Measurements from ENCODE around the gene PRKCE. TPM values are rescaled to one million over a fixed set of nuclear protein-coding genes. Genes with fewer than 3 reads are reported as not detected.

The PRKCE gene
- total and polyA plus RNA-seq, 2 experiments from 2014 or later = 9.6 to 11.9 TPM

DNA sequence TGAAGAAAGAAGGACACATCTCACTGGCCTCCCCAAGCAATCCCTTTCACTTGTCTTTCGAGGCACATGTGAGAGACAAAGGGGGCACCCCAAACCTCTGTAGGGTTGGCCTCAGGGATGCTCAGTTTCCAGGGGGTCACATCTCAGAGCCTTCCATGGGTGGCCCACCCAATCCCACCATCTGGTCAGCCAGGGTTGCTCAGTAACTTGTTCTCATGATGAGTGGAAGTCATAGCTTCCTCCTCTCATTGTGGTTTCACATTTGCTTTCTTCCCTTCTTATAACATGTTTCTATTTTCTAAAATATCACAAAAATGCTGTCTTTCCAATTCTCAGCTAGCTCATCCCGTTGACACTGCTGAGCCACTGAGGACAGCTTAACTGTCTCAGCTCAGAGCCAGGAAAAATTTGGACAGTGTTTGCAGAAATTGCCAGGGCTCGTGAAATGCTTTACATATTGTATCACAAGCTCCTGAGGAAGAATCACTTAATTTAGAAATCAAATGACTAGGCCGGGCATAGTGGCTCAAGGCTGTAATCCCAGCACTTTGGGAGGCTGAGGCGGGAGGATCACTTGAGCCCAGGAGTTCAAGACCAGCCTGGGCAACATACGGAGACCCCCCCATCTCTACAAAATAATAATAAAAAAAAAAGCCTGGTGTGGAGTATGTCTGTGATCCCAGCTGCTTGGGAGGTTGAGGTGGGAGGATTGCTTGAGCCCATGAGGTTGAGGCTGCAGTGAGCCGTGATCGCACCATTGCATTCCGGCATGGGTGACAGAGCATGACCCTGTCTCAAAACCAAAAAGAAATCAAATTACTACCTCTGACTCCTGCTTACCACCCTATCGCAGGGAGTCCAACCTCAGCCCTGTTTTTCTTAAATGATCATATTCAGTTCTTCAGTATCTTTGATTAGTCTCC is 129.3 kb downstream of the PRKCE start:
- Histone ChIP-seq H3K27ac (no peak overlapping the region), H2AFZ (no peak overlapping the region), H3K9me2 (replicated peaks; ENCODE audit: insufficient read depth) (no peaks in the 10 kb centered on the region), H3K4me1 (ENCODE audit: insufficient read depth) (peaks cover 4% of the 10 kb centered on the region), H3K9me3 (ENCODE audit: low read depth) (no peaks in the 10 kb centered on the region), H3K4me3 (no peak overlapping the region), H3K4me2 (no peak overlapping the region), H3K79me2 (no peaks in the 10 kb centered on the region), H3K27me3 (no peaks in the 10 kb centered on the region), H3K36me3 (replicated peaks; ENCODE audit: insufficient read depth, low read depth) (no peaks in the 10 kb centered on the region), H4K20me1 (ENCODE audit: insufficient read depth, poor library complexity, severe bottlenecking) (no peaks in the 10 kb centered on the region)
- TF ChIP-seq, protein P1, sequence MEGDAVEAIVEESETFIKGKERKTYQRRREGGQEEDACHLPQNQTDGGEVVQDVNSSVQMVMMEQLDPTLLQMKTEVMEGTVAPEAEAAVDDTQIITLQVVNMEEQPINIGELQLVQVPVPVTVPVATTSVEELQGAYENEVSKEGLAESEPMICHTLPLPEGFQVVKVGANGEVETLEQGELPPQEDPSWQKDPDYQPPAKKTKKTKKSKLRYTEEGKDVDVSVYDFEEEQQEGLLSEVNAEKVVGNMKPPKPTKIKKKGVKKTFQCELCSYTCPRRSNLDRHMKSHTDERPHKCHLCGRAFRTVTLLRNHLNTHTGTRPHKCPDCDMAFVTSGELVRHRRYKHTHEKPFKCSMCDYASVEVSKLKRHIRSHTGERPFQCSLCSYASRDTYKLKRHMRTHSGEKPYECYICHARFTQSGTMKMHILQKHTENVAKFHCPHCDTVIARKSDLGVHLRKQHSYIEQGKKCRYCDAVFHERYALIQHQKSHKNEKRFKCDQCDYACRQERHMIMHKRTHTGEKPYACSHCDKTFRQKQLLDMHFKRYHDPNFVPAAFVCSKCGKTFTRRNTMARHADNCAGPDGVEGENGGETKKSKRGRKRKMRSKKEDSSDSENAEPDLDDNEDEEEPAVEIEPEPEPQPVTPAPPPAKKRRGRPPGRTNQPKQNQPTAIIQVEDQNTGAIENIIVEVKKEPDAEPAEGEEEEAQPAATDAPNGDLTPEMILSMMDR (IDR thresholded peaks at IDR 0.05; ENCODE audit: poor library complexity) = no peak
- no peak for TF ChIP-seq EZH2phosphoT487 (IDR thresholded peaks at IDR 0.05; ENCODE audit: low read depth, severe bottlenecking, unreplicated experiment)
- TF ChIP-seq EZH2 (IDR thresholded peaks at IDR 0.05; ENCODE audit: borderline replicate concordance) = no peak
- WGBS (ENCODE audit: low lambda C conversion rate, missing lambda C conversion rate) = 96% methylated on average over 10 of the region's 10 CpGs
- no peak for DNase-seq (ENCODE audit: low spot score)

DNA sequence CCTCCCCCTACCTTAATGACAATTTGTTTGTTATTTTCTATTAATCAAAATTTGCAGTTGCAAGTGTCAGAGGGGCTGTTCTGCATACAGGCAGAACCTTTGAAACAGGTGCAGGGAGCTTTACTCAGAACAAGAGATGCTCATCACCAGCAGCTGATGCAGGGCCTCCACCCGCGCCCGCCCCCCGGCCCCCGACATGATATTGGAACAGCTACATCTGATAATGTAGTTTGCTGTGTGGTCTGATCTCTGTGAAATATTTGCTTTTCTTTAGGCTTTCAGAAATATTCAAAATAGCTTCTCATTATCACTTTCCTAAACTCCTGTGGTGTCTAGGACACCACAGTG is 130.0 kb downstream of the PRKCE start:
- no peaks in the 10 kb centered on the region for H4K20me1 ChIP-seq (ENCODE audit: insufficient read depth, poor library complexity, severe bottlenecking)

DNA sequence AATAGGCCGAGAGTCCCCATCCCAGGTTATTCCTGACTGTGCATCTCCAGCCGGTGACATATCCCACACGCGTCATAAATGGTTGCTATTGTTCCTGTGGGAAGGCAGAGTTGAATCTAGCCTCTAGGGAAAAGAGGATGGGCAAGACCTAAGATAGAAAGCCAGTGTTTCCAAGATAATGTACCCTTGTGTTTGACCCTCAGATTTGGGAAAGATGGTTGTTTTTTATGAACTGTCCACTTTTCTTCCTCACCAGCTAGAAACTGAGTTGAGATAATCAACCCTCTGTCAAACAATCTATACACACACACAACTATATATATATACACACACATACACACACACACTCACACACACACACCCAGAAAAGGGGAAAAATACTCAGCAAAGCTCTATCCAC is 131.0 kb downstream of the PRKCE start:
- Histone ChIP-seq H3K9me2 (replicated peaks; ENCODE audit: insufficient read depth) (no peaks in the 10 kb centered on the region), H3K36me3 (replicated peaks; ENCODE audit: insufficient read depth, low read depth) (no peaks in the 10 kb centered on the region), H3K4me1 (ENCODE audit: insufficient read depth) (peaks cover 4% of the 10 kb centered on the region), H3K4me3 (no peak overlapping the region), H3K9me3 (ENCODE audit: low read depth) (no peaks in the 10 kb centered on the region), H3K79me2 (no peaks in the 10 kb centered on the region), H3K4me2 (no peak overlapping the region), H3K27me3 (no peaks in the 10 kb centered on the region), H2AFZ (no peak overlapping the region), H3K27ac (no peak overlapping the region), H4K20me1 (ENCODE audit: insufficient read depth, poor library complexity, severe bottlenecking) (no peaks in the 10 kb centered on the region)
- WGBS (ENCODE audit: low lambda C conversion rate, missing lambda C conversion rate) = 94% methylated on average over 4 of the region's 4 CpGs
- TF ChIP-seq, protein P1 (IDR thresholded peaks at IDR 0.05; ENCODE audit: poor library complexity) = no peak
- TF ChIP-seq EZH2 (IDR thresholded peaks at IDR 0.05; ENCODE audit: borderline replicate concordance) = no peak
- TF ChIP-seq EZH2phosphoT487 (IDR thresholded peaks at IDR 0.05; ENCODE audit: low read depth, severe bottlenecking, unreplicated experiment) = no peak
- DNase-seq (ENCODE audit: low spot score) = no peak

More for the DNA sequence above, 130.0 kb downstream of the PRKCE start:
- peaks cover 4% of the 10 kb centered on the region for H3K4me1 ChIP-seq (ENCODE audit: insufficient read depth)
- H3K9me3 ChIP-seq (ENCODE audit: low read depth) = no peaks in the 10 kb centered on the region
- H3K27me3 ChIP-seq = no peaks in the 10 kb centered on the region
- H3K79me2 ChIP-seq = no peaks in the 10 kb centered on the region
- WGBS (ENCODE audit: low lambda C conversion rate, missing lambda C conversion rate) = 99% methylated on average over 5 of the region's 5 CpGs
- no peak overlapping the region for H3K4me2 ChIP-seq
- no peak overlapping the region for H3K4me3 ChIP-seq
- no peak for DNase-seq (ENCODE audit: low spot score)
- TF ChIP-seq EZH2phosphoT487 (IDR thresholded peaks at IDR 0.05; ENCODE audit: low read depth, severe bottlenecking, unreplicated experiment) (no peak), EZH2 (IDR thresholded peaks at IDR 0.05; ENCODE audit: borderline replicate concordance) (no peak)
- TF ChIP-seq, protein P1 (IDR thresholded peaks at IDR 0.05; ENCODE audit: poor library complexity) = no peak
- H3K36me3 ChIP-seq (replicated peaks; ENCODE audit: insufficient read depth, low read depth) = no peaks in the 10 kb centered on the region
- no peaks in the 10 kb centered on the region for H3K9me2 ChIP-seq (replicated peaks; ENCODE audit: insufficient read depth)
- no peak overlapping the region for H3K27ac ChIP-seq
- H2AFZ ChIP-seq = no peak overlapping the region
